Measurements from ENCODE around the gene PARVB.

DNA sequence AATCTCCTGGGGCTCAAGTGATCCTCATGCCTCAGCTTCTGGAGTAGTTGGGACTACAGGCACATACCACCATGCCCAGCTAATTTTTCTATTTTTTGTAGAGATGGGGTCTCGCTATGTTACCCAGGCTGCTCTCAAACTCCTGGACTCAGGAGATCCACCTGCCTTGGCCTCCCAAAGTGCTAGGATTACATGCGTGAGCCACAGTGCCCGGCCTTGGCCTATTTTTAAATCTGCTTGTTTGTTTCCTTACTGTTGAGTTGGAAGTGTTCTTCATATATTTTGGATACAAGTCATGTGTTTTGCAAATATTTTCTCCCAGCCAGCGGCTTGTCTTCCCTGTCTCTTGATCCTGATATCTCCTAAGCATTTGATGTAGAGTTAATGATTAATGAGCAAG lies 5.0 kb downstream of the PARVB start:
- no peak for TF ChIP-seq ELK4 (IDR thresholded peaks at IDR 0.05; ENCODE audit: borderline replicate concordance, low read depth, low read length)
- no peak for TF ChIP-seq CTCF (tag by site-specific recombination; IDR thresholded peaks at IDR 0.05)
- TF ChIP-seq ZNF416 (tag by site-specific recombination; IDR thresholded peaks at IDR 0.05), result no peak
- TF ChIP-seq BCL11A (tag by site-specific recombination; IDR thresholded peaks at IDR 0.05; ENCODE audit: low read depth), result no peak
- no peak for TF ChIP-seq RBAK (tag by site-specific recombination; IDR thresholded peaks at IDR 0.05)
- TF ChIP-seq REST (tag by site-specific recombination; IDR thresholded peaks at IDR 0.05), result no peak
- no peak for TF ChIP-seq ZNF398 (tag by site-specific recombination; IDR thresholded peaks at IDR 0.05)
- TF ChIP-seq, protein P1, sequence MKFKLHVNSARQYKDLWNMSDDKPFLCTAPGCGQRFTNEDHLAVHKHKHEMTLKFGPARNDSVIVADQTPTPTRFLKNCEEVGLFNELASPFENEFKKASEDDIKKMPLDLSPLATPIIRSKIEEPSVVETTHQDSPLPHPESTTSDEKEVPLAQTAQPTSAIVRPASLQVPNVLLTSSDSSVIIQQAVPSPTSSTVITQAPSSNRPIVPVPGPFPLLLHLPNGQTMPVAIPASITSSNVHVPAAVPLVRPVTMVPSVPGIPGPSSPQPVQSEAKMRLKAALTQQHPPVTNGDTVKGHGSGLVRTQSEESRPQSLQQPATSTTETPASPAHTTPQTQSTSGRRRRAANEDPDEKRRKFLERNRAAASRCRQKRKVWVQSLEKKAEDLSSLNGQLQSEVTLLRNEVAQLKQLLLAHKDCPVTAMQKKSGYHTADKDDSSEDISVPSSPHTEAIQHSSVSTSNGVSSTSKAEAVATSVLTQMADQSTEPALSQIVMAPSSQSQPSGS (tag by site-specific recombination; IDR thresholded peaks at IDR 0.05; ENCODE audit: low read depth), result no peak
- TF ChIP-seq ZNF274 (IDR thresholded peaks at IDR 0.05; ENCODE audit: low read length), result no peak
- TF ChIP-seq ZNF274 (tag by site-specific recombination; IDR thresholded peaks at IDR 0.05; ENCODE audit: borderline replicate concordance), result no peak
- no peak for TF ChIP-seq PRDM1 (tag by site-specific recombination; IDR thresholded peaks at IDR 0.05)

All from HEK293 (cell line).